ENCODE measurements around the gene GJD3. TPM values are rescaled to one million over a fixed set of nuclear protein-coding genes. Genes with fewer than 3 reads are reported as not detected.

GJD3 gene
- total RNA-seq, 1 donor from 2014 or later, result not detected

DNA sequence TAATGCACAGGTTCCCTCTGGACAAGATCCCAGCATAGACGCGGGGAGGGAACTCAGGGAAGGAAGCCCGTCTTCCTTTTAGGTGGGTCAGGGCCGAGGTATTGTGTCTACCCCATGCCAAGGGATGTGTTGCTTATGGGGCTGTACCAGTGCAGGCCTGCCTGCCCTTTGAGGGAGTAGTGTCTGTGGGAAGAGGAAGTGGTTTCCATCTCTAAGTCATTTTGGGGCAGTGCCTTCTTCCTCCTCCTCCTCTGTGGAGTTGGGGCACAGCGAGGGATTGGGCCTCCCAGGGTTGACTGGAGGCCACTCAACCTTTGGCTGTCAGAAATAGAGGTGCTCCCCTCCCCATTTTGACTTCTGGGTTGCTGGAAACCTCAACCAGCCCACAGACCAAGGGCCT lies 26.5 kb downstream of the GJD3 start:
- no peak for DNase-seq (ENCODE audit: low spot score in 2 of 2, unreplicated experiment in 2 of 2)
- TF ChIP-seq, protein P1, sequence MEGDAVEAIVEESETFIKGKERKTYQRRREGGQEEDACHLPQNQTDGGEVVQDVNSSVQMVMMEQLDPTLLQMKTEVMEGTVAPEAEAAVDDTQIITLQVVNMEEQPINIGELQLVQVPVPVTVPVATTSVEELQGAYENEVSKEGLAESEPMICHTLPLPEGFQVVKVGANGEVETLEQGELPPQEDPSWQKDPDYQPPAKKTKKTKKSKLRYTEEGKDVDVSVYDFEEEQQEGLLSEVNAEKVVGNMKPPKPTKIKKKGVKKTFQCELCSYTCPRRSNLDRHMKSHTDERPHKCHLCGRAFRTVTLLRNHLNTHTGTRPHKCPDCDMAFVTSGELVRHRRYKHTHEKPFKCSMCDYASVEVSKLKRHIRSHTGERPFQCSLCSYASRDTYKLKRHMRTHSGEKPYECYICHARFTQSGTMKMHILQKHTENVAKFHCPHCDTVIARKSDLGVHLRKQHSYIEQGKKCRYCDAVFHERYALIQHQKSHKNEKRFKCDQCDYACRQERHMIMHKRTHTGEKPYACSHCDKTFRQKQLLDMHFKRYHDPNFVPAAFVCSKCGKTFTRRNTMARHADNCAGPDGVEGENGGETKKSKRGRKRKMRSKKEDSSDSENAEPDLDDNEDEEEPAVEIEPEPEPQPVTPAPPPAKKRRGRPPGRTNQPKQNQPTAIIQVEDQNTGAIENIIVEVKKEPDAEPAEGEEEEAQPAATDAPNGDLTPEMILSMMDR (IDR thresholded peaks at IDR 0.05; ENCODE audit: unreplicated experiment), result no peak
- Mint-ChIP-seq H3K9me3 (no peaks in the 10 kb centered on the region), H3K27ac (peak overlapping the region; percentile 71), H3K36me3 (peaks cover 6% of the 10 kb centered on the region), H3K4me1 (peaks cover 46% of the 10 kb centered on the region), H3K4me3 (no peak overlapping the region), H3K27me3 (ENCODE audit: low read depth) (no peaks in the 10 kb centered on the region)

DNA sequence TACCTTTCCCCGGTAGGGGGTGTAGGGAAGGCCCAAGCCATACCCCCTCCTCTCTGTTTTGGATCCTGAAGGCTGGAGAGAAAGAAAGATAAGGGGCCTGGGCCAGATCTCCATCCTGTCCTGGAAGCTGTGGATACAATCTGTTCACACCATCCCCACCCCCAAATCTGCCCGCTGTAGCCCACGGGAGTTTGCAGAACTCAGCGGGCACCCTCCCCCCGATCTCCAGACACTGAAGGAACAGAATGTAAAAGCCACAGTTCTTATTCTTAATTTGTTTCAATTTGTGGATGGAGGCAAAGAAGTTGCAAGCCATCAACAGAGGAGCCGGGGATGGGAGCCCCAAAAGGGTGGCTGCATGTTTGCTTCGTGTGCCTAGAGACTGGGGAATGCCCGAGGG lies 27.2 kb downstream of the GJD3 start:
- Mint-ChIP-seq H3K27me3 (ENCODE audit: low read depth) (no peaks in the 10 kb centered on the region), H3K9me3 (no peaks in the 10 kb centered on the region), H3K4me3 (no peak overlapping the region), H3K4me1 (peaks cover 46% of the 10 kb centered on the region), H3K36me3 (peaks cover 9% of the 10 kb centered on the region), H3K27ac (peak overlapping the region; percentile 71)
- TF ChIP-seq, protein P1 (IDR thresholded peaks at IDR 0.05; ENCODE audit: unreplicated experiment), result no peak
- no peak for DNase-seq (ENCODE audit: low spot score in 2 of 2, unreplicated experiment in 2 of 2)

DNA sequence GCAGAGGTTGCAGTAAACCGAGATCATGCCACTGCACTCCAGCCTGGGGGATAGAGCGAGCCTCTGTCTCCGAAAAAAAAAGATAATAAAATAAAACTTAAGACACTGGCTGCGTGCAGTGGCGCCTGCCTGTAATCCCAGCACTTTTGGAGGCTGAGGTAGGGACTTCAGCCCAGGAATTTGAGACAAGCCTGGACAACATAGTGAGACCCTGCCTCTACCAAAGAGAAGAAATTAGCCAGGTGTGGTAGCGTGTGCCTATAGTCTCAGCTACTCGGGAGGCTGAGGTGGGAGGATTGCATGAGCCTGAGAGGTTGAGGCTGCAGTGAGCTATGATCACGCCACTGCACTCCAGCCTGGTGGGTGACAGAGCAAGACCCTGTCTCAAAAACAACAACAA lies 28.9 kb downstream of the GJD3 start:
- H3K27me3 Mint-ChIP-seq (ENCODE audit: low read depth), result no peaks in the 10 kb centered on the region
- H3K4me3 Mint-ChIP-seq, result no peak overlapping the region
- DNase-seq (ENCODE audit: low spot score in 2 of 2, unreplicated experiment in 2 of 2), result no peak
- TF ChIP-seq, protein P1 (IDR thresholded peaks at IDR 0.05; ENCODE audit: unreplicated experiment), result no peak
- peaks cover 49% of the 10 kb centered on the region for H3K4me1 Mint-ChIP-seq
- H3K27ac Mint-ChIP-seq, result no peak overlapping the region
- no peaks in the 10 kb centered on the region for H3K9me3 Mint-ChIP-seq
- peaks cover 14% of the 10 kb centered on the region for H3K36me3 Mint-ChIP-seq

DNA sequence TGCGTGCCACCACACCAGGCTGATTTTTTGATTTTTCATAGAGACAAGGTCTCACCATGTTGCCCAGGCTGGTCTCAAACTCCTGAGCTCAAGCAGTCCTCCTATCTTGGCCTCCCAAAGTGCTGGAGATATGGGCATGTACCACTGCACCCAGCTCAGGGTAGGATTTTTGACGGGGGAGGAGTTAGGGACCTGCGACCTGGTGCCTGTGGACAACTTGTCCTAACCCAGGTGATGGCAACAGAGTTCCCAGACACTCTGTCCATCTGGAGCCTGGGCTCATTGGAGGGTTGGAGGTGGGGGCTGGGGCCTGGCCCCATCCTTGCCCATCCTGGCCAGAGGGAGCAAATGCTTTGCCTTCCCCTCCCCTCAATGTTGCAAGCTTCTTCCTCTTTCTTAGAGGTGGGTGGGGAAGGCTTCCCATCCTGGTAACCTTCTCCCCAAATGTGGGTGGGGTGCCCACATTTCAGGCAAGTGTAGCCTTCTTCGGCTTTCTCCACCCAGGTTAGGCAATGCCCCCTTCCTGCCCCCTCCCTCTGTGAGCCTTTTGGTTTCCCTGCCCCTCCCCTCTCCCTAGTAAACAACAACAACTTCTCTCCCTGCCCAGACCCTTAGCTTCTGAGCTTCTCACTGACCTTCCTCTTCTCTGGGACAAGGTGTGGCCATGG lies 30.6 kb downstream of the GJD3 start:
- TF ChIP-seq, protein P1 (IDR thresholded peaks at IDR 0.05; ENCODE audit: unreplicated experiment), result no peak
- Mint-ChIP-seq H3K4me3 (no peak overlapping the region), H3K27ac (peak overlapping the region; percentile 75), H3K9me3 (no peaks in the 10 kb centered on the region), H3K4me1 (peaks cover 37% of the 10 kb centered on the region), H3K27me3 (ENCODE audit: low read depth) (no peaks in the 10 kb centered on the region), H3K36me3 (peaks cover 12% of the 10 kb centered on the region)
- DNase-seq (ENCODE audit: low spot score in 2 of 2, unreplicated experiment in 2 of 2), result no peak

DNA sequence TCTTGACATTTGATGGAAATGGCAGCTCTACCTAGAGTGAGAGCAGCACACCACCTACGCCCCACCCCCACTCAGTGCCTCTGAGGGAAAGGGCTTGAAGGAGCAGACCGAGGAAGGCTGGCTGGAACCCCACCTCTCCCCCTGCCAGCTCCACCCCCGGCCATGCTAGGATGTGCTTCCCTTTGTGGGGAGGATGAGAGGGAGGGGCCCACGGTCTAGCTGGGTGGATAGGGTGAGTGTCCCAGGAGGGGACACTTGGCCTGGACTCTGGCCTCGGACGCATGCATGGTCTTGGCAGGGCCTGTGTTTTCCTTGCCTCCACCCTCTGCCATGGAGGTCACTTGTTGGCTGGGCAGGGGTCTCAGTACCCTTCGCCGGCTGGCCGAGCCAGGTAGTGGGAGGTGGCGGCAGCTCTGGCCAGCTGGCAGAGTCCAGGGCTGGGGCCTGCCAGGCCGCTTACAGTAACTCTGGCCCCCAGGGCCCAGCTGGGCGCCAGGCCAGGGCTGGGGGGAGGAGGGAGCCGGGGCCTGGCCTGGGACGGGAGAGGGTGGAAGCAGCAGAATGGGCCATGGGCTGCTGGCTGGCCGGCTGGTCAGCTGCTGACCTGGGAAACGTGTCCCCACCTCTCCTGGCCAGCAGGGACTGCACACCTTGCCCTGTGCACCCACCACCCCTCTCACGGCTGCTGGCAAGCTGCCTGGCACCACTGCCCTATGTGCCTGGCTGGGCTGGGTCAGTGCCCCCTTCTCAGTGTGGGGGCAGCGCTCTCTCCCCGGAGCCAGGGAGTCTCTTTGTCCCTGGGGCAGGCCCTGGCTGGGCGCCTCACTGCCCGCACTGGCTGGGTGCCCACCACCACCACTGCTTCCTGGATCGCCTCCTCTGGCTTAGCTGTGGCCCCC lies 32.5 kb downstream of the GJD3 start:
- DNase-seq (ENCODE audit: low spot score in 2 of 2, unreplicated experiment in 2 of 2), result no peak
- H3K36me3 Mint-ChIP-seq, result peaks cover 17% of the 10 kb centered on the region
- TF ChIP-seq, protein P1 (IDR thresholded peaks at IDR 0.05; ENCODE audit: unreplicated experiment), result no peak
- no peaks in the 10 kb centered on the region for H3K27me3 Mint-ChIP-seq (ENCODE audit: low read depth)
- H3K9me3 Mint-ChIP-seq, result no peaks in the 10 kb centered on the region
- H3K27ac Mint-ChIP-seq, result no peak overlapping the region
- H3K4me3 Mint-ChIP-seq, result no peak overlapping the region
- peaks cover 35% of the 10 kb centered on the region for H3K4me1 Mint-ChIP-seq

Data from mesothelial cell of epicardium (in vitro differentiated cells).